ENCODE data around the gene KLRC3.
"Not testable (repeated sequence)": the region's sequence is repeated elsewhere in the genome, so short reads cannot be mapped to it uniquely, and the experiment has no call there.

Gene KLRC3

GRCh38 chr12:10400829-10401228 lies 19.6 kb downstream of the KLRC3 start:
- DNase-seq (ENCODE audit: low spot score) = no peak
- FAIRE-seq = no peak

DNA sequence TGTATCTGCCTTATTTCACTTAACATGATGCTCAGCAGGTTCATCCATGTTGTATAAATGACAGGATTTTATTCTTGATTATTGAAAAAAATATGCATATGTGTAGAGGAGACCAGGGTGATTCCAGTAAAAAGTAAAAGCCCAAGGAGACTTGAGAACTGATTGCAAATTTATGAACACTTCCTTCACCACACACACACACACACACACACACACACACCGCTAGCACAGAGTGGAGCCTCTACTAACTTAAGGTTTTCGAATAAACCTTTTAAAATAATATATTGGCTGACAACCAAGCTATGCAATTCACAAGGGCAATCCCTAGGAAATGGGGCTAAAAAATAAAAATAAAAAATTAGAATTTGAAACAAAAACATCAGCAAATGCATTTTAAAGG lies 22.2 kb downstream of the KLRC3 start:
- no peak for FAIRE-seq
- DNase-seq (ENCODE audit: low spot score) = no peak

DNA sequence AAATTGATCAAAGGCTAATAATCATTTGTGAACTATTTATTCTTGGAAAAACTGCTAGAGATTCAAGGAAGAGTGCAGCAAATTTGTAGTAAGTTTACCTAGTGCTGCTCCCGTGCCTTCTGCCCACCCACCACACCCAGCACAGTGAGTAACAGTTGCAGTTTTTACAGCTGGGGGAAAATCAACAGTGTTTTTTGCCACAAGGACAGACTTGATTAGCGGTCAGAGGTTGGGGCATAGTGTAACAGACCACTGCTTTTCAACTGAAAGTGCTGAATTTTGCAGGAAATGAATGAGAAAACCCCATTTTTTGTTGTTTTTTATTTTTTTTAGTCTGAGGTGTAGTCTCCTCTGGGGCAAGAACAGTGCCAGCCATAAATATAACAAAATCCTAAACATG lies 23.1 kb downstream of the KLRC3 start:
- FAIRE-seq (no peak), DNase-seq (ENCODE audit: low spot score) (no peak)

- FAIRE-seq; DNase-seq (ENCODE audit: low spot score): not testable (repeated sequence)
Measured at GRCh38 chr12:10396176-10396575, 24.2 kb downstream of the KLRC3 start.

- DNase-seq (ENCODE audit: low spot score) (peak; percentile 42), FAIRE-seq (peak; percentile 45)
Measured at GRCh38 chr12:10395390-10395998, 24.9 kb downstream of the KLRC3 start.

DNA sequence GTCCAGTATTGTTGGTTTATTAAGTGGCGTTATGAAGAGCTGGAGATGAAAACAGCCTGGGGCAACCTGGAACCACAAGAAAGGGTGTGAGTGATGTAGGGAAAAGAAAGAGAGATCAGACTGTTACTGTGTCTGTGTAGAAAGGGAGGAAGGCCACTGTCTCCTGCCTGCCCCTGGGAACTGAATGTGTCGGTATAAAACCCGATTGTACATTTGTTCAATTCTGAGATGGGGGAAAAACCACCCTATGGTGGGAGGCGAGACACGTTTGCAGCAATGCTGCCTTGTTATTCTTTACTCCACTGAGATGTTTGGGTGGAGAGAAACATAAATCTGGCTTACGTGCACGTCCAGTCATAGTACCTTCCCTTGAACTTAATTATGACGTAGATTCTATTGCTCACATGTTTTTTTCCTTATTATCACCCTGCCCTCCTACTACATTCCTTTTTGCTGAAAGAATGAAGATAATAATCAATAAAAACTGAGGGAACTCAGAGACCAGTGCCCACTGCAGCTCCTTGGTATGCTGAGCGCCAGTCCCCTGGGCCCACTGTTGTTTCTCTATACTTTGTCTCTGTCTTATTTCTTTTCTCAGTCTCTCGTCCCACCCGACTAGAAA lies 25.8 kb downstream of the KLRC3 start:
- DNase-seq (ENCODE audit: low spot score); FAIRE-seq: not testable (repeated sequence)

GRCh38 chr12:10393291-10393690 lies 27.1 kb downstream of the KLRC3 start:
- DNase-seq (ENCODE audit: low spot score) (no peak), FAIRE-seq (no peak)

- peak; percentile 93 for FAIRE-seq
- DNase-seq (ENCODE audit: low spot score) = peak; percentile 78
Measured at GRCh38 chr12:10392394-10392930, 27.9 kb downstream of the KLRC3 start.

DNA sequence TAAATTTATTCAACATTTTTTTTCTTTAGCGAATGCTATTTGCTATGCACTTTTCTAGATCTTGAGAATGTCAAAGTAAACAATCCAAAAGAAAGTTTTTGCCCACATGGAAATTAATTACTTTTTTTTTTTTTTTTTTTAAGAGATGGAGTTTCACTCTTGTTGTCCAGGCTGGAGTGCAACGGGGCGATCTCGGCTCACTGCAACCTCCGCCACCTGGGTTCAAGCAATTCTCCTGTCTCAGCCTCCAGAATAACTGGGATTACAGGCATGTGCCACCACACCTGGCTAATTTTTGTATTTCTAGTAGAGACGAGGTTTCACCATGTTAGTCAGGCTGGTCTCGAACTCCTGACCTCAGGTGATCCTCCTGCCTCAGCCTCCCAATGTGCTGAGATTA lies 29.4 kb downstream of the KLRC3 start:
- not testable (repeated sequence) for FAIRE-seq; DNase-seq (ENCODE audit: low spot score)

DNA sequence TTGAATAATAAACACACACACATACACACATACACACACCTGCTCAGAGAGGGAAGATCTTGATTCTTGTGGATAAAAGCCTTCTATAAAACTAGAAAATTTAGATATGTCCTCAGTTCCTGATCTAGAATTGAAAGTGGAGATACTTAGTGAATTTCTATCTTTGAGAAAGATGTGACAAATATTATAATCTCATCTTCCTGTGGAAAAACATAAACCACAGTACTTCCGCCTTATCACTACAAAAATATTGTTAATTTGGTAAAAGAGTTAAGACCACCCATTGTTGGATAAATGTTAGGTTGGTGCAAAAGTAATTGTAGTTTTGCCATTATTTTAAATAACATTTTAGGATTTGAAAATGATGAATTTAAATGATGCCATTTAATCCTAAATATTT lies 30.5 kb downstream of the KLRC3 start, which contains the start of gene KLRK1:
KLRK1 (minus strand) TSS at position 138 of the 400 bp plus-strand sequence. CDS start 1,231 bp downstream, outside the sequence.
- no peak for FAIRE-seq
- DNase-seq (ENCODE audit: low spot score) = no peak

DNA sequence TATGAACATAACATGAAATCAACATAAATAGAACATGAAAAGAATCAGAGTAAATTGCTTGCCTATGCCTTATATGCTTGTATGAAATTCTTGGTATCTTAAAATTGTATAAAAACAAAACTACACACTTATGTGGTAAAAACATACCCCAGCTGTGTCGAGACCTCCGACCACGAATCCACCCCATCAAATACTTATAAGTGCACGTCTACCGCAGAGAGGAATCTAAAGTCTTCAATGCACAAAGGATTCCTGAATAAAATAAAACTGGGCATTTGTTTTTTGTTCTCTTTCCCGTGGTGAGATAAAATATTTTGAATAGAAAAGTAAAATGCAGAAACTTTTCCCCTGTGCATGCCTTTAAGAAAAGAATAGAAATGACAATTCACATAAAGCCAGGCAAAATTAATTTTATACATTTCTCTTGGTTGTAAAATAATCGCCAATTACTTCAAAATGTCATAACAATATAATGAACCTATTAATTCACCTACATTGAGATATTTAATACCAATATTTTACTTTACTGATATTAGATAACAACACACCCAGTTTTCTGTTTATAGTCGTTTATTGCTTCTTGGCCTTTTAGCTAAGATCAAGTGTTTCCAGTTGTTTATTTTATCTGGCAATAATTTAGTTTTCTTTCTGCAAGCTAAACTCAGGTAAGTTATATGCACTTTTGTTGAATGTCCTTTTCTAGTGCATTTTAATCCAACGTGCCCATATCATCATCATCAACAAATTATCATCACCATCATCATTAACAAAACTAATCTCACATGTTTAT lies 31.6 kb downstream of the KLRC3 start:
- FAIRE-seq (no peak), DNase-seq (ENCODE audit: low spot score) (no peak)

DNA sequence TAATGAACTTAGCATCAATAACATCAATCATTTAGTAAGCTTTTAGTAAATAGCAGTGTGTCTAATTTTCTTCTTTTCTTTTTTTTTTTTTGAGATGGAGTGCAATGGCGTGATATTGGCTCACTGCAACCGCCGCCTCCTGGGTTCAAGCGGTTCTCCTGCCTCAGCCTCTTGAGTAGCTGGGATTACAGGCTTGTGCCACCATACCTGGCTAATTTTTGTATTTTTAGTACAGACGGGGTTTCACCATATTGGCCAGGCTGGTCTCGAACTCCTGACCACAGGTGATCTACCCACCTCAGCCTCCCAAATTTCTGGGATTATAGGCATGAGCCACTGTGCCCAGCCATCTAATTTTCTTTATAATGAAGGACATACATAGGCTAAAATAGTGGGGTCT lies 32.9 kb downstream of the KLRC3 start:
- DNase-seq (ENCODE audit: low spot score); FAIRE-seq: not testable (repeated sequence)

DNA sequence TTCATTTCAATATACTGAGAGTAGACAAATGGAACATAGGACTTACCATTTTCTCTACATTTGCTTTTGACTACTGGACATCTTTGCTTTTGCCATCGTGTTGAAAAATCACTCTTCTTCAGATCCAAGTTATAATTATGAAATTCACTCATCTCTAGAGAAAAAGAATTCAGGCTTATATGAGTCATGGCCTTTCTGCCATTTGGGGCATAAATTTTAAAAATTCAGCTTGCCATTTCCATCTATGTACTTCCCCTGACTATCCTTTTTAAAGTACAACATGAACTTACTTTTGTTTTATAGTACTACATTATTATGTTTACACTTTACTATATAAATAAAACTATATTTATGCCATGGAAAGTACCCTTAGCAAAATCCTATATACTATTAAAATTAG lies 33.5 kb downstream of the KLRC3 start:
- no peak for DNase-seq (ENCODE audit: low spot score)
- FAIRE-seq = peak; percentile 31

DNA sequence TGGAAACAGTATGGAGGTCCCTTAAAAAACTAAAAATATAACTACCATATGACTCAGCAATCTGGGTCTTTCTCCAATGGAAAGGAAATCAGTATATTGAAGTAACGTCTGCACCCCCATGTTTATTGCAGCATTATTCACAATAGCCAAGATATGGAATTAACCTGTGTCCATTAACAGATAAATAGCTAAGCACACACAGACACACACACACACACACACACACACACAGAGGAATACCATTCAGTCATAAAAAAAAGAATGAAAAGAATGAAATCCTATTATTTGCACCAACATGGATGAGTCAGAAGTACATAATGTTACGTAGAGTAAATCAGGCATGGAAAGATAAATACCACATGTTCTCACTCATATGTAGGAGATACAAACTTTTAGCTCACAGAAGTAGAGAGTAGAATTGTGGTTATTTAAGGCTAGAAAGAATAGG lies 35.2 kb downstream of the KLRC3 start:
- FAIRE-seq (peak; percentile 99), DNase-seq (ENCODE audit: low spot score) (peak; percentile 95)

DNA sequence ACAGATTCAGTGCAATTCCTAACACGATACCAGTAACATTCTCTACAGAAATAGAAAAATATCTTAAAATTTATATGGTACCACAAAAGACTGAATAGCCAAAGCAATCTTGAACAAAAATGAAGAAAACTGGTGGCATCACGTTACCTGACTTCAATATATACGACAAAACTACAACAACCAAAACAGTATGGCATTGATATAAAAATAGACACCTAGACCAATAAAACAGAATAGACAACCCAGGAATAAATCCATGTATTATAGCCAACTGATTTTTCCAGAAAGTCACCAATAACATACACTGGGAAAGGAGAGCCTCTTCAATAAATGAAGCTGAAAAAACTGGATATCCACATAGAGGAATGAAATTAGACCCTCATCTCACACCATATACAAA lies 36.2 kb downstream of the KLRC3 start:
- DNase-seq (ENCODE audit: low spot score) (no peak), FAIRE-seq (no peak)

- DNase-seq (ENCODE audit: low spot score) (no peak), FAIRE-seq (no peak)
Measured at GRCh38 chr12:10381928-10382628, 38.3 kb downstream of the KLRC3 start.

DNA sequence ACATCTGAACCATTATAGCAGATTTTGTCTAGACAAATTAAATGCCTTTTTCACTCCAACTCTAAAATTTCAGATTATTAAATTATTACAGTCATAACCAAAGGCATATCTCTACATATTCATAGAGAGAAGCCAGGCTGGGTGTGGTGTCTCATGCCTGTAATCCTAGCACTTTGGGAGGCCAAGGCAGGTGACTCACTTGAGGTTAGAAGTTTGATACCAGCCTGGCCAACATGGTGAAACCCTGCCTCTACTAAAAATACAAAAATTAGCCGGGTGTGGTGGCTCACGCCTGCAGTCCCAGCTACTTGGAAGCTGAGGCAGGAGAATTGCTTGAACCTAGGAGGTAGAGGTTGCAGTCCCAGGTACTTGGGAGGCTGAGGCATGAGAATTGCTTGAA lies 41.7 kb downstream of the KLRC3 start:
- FAIRE-seq; DNase-seq (ENCODE audit: low spot score): not testable (repeated sequence)

DNA sequence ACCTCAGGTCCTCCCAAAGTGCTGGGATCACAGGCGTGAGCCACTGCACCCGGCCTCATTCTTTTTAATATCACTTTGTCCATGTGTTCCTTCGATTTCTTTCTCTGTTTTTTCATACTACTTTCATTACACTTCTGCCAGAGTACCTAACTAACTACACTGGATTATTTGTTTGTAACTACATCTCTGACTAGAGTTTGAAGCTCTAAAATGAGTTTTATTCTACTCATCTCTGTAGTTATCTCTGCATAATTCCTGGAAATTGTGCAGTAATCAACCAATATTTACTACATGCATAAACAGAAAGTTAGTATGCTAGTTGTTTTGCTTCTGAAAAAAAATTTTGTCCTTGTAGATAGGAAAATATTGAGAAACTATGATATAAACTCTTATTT lies 45.8 kb downstream of the KLRC3 start:
- no peak for DNase-seq (ENCODE audit: low spot score)
- FAIRE-seq = no peak

GRCh38 chr12:10372559-10372958 lies 47.8 kb downstream of the KLRC3 start:
- DNase-seq (ENCODE audit: low spot score) = no peak
- FAIRE-seq = no peak

DNA sequence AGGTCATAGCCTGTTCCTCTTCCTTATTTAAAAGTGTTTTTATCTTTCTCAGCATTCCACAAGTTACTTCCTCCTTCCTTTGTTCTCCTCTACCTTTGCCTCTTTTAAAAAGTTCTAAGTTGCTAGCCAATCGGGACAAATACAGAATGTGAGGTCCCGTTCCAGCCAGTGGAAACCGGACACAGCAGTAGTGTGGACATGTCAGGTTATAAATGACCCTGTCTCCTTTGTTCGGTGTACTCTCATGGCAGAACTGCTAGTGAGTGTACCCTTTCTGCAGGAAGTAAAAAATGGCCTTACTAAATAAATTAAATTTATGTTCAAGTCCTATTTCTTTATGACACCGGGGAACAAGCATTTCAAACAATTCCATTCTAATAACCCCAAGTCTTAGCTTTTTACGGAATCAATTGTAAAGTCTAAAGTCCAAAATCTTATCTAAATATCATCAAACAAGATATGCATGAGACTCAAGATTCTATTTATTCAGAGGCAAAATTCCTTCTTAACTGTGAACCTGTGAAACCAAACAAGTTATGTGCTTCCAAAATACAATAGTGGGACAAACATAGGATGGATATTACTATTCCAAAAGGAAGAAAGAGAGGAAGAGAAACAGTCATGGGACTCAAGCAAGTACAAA lies 48.4 kb downstream of the KLRC3 start:
- DNase-seq (ENCODE audit: low spot score); FAIRE-seq: not testable (repeated sequence)

All from RCC 7860 (cell line).